NCI-H82 treated with DMSO at 0.1 percent for 48 hours (cell line): ENCODE data around the gene SMYD1.

ENCODE experiments used
- DNase-seq: peaks from one replicate; lab custom pipeline; 2025; ENCODE audit not compliant: unreplicated experiment; lab: John Stamatoyannopoulos, UW

SMYD1 gene

GRCh38 chr2:88086401-88086800, 18.8 kb downstream of the SMYD1 start:
- no peak for DNase-seq

- no peak for DNase-seq
Measured at GRCh38 chr2:88087073-88087472, 19.4 kb downstream of the SMYD1 start.

GRCh38 chr2:88087763-88088162, 20.1 kb downstream of the SMYD1 start:
- no peak for DNase-seq

- DNase-seq, result no peak
Measured at GRCh38 chr2:88088999-88089398, 21.4 kb downstream of the SMYD1 start.

- DNase-seq, result no peak
Measured at GRCh38 chr2:88090446-88091283, 23.0 kb downstream of the SMYD1 start.

GRCh38 chr2:88091943-88092342, 24.3 kb downstream of the SMYD1 start:
- DNase-seq, result no peak

GRCh38 chr2:88092773-88093172, 25.1 kb downstream of the SMYD1 start:
- DNase-seq, result no peak

- no peak for DNase-seq
Measured at GRCh38 chr2:88095022-88095421, 27.4 kb downstream of the SMYD1 start.

- no peak for DNase-seq
Measured at GRCh38 chr2:88096708-88097107, 29.1 kb downstream of the SMYD1 start.

- DNase-seq, result no peak
Measured at GRCh38 chr2:88097192-88097591, 29.6 kb downstream of the SMYD1 start.

- DNase-seq, result no peak
Measured at GRCh38 chr2:88097891-88098557, 30.4 kb downstream of the SMYD1 start.

- no peak for DNase-seq
Measured at GRCh38 chr2:88098558-88098900, 30.9 kb downstream of the SMYD1 start.

- DNase-seq, result no peak
Measured at GRCh38 chr2:88099798-88100488, 32.3 kb downstream of the SMYD1 start.

- DNase-seq, result no peak
Measured at GRCh38 chr2:88100489-88100858, 32.8 kb downstream of the SMYD1 start.

GRCh38 chr2:88108796-88109195, 41.2 kb downstream of the SMYD1 start:
- DNase-seq, result no peak

GRCh38 chr2:88110830-88111229, 43.2 kb downstream of the SMYD1 start:
- DNase-seq, result no peak

GRCh38 chr2:88113069-88113468, 45.4 kb downstream of the SMYD1 start:
- DNase-seq, result no peak

GRCh38 chr2:88114889-88115288, 47.3 kb downstream of the SMYD1 start:
- DNase-seq, result no peak

- no peak for DNase-seq
Measured at GRCh38 chr2:88115825-88116518, 48.3 kb downstream of the SMYD1 start.

- DNase-seq, result no peak
Measured at GRCh38 chr2:88116669-88117432, 49.2 kb downstream of the SMYD1 start.

- no peak for DNase-seq
Measured at GRCh38 chr2:88117973-88118372, 50.3 kb downstream of the SMYD1 start.
